K562 (cell line): ENCODE results near the gene SSBP2. TPM values are rescaled to one million over a fixed set of nuclear protein-coding genes. Genes with fewer than 3 reads are reported as not detected.

Experiments used
- ARID1B ChIP-seq: fragments of 450-650 bp; IDR thresholded peaks from 2 replicates; pipeline ENCODE4 v1.6.1; 2016; ENCODE audit warnings: antibody characterized with exemption, mild to moderate bottlenecking, inconsistent platforms
- E2F4 ChIP-seq: sonication (generic); formaldehyde crosslinking; IDR thresholded peaks from 2 replicates; pipeline ENCODE4 v1.8.0; 2022; ENCODE audit warnings: mild to moderate bottlenecking, low read depth, missing genetic modification reagents
- EHMT2 ChIP-seq: fragments of 450-650 bp; IDR thresholded peaks from 2 replicates; pipeline ENCODE4 v1.6.1; 2018; ENCODE audit warnings: antibody characterized with exemption
- ELK1 ChIP-seq: sonication (generic); formaldehyde crosslinking; IDR thresholded peaks from 2 replicates; pipeline ENCODE4 v1.8.1; 2022; ENCODE audit warnings: missing genetic modification reagents
- JUND ChIP-seq, 2 experiments: IDR thresholded peaks; 2 replicates in 1 of 2; 3 replicates in 1 of 2; pipeline ENCODE4 v1.6.1; 2011; ENCODE audit warnings: borderline replicate concordance in 2 of 2, low read depth in 2 of 2, low read length in 2 of 2, improper control_type of control experiment in 1 of 2, missing biosample characterization in 1 of 2, missing genetic modification characterization in 1 of 2, missing genetic modification reagents in 1 of 2
- MEF2A ChIP-seq: IDR thresholded peaks from 2 replicates; pipeline ENCODE4 v1.6.1; 2011; ENCODE audit warnings: low read depth, mild to moderate bottlenecking, low read length, moderate library complexity; ENCODE audit not compliant: control insufficient read depth
- NFIX ChIP-seq: fragments of 250-450 bp; sonication (Bioruptor Pico); IDR thresholded peaks from 2 replicates; pipeline ENCODE4 v1.4.0; 2020; ENCODE audit warnings: low read depth, mild to moderate bottlenecking, moderate library complexity
- PRDM10 ChIP-seq: fragments of 450-650 bp; IDR thresholded peaks from 2 replicates; pipeline ENCODE4 v1.6.1; 2018; ENCODE audit not compliant: partially characterized antibody
- RBM22 ChIP-seq: fragments of 200-400 bp; formaldehyde crosslinking; IDR thresholded peaks from 2 replicates; pipeline ENCODE4 v1.6.1; 2018; ENCODE audit warnings: low read length, low read depth; ENCODE audit not compliant: poor library complexity, severe bottlenecking
- RBM34 ChIP-seq: fragments of 200-400 bp; formaldehyde crosslinking; IDR thresholded peaks from 2 replicates; pipeline ENCODE4 v1.6.1; 2018; ENCODE audit warnings: low read length, borderline replicate concordance; ENCODE audit not compliant: insufficient read depth
- TCFL5 ChIP-seq: fragments of 250-450 bp; sonication (Bioruptor Pico); conservative IDR thresholded peaks from 2 replicates; pipeline ENCODE4 v1.6.1; 2021; ENCODE audit warnings: mild to moderate bottlenecking, moderate library complexity, matching md5 sums
- ZC3H8 ChIP-seq: fragments of 450-650 bp; IDR thresholded peaks from 2 replicates; pipeline ENCODE4 v1.6.1; 2017
- ZNF197 ChIP-seq: fragments of 200-800 bp; sonication (Bioruptor generic); IDR thresholded peaks from 2 replicates; pipeline ENCODE4 v1.6.1; 2016; ENCODE audit warnings: low read depth, missing genetic modification characterization, missing compliant biosample characterization
- ZNF408 ChIP-seq: fragments of 250-450 bp; sonication (Bioruptor Pico); IDR thresholded peaks from 2 replicates; pipeline ENCODE4 v1.4.0; 2020; ENCODE audit warnings: low read depth, mild to moderate bottlenecking, moderate library complexity
- ZNF584 ChIP-seq: fragments of 200-800 bp; sonication (Bioruptor generic); IDR thresholded peaks from 2 replicates; pipeline ENCODE4 v1.6.1; 2016; ENCODE audit warnings: low read depth, mild to moderate bottlenecking, missing genetic modification characterization, missing compliant biosample characterization
- ZNF586 ChIP-seq: fragments of 450-650 bp; formaldehyde crosslinking; conservative IDR thresholded peaks from 2 replicates; pipeline ENCODE4 v1.4.0; 2020; ENCODE audit warnings: mild to moderate bottlenecking, moderate library complexity
- polyA plus RNA-seq, 8 experiments: library from polyadenylated mRNA; depleted of rRNA in 4 of 8; stranded (reverse) in 5 of 8; unstranded in 3 of 8; fragments of >200 nt; fragmentation: Nextera tagmentation in 2 of 8; fragmentation: Illumina TruSeq in 1 of 8; extraction: Ambion mirVana in 2 of 8; extraction: Trizol in 1 of 8; gene quantifications; 2 replicates each; pipeline versions ENCODE4 v1.2.1 to v1.2.3, GENCODE V29; 2011 to 2014; ENCODE audit warnings: inconsistent platforms in 1 of 8, missing spikeins in 1 of 8
- total RNA-seq, 7 experiments: library from RNA; depleted of rRNA in 6 of 7; stranded (reverse); fragments of >200 nt in 6 of 7; fragmentation: Illumina TruSeq in 2 of 7; extraction: Trizol in 2 of 7; gene quantifications; 2 replicates each; pipeline versions ENCODE4 v1.2.1 to v1.2.3, GENCODE V29; 2011 to 2021; ENCODE audit warnings: low replicate concordance in 1 of 7
- TF ChIP-seq, protein P1 (sequence below): fragments of 450-650 bp; IDR thresholded peaks from 2 replicates; pipeline ENCODE4 v1.6.1; 2014; ENCODE audit warnings: low read depth, mild to moderate bottlenecking, moderate library complexity, borderline replicate concordance

Gene SSBP2
- total and polyA plus RNA-seq, 9 of the 15 experiments (the other 6 are each of a cell fraction or from before 2014, with no cell fraction given), result 22.3 to 133 (median 42.1) TPM

DNA sequence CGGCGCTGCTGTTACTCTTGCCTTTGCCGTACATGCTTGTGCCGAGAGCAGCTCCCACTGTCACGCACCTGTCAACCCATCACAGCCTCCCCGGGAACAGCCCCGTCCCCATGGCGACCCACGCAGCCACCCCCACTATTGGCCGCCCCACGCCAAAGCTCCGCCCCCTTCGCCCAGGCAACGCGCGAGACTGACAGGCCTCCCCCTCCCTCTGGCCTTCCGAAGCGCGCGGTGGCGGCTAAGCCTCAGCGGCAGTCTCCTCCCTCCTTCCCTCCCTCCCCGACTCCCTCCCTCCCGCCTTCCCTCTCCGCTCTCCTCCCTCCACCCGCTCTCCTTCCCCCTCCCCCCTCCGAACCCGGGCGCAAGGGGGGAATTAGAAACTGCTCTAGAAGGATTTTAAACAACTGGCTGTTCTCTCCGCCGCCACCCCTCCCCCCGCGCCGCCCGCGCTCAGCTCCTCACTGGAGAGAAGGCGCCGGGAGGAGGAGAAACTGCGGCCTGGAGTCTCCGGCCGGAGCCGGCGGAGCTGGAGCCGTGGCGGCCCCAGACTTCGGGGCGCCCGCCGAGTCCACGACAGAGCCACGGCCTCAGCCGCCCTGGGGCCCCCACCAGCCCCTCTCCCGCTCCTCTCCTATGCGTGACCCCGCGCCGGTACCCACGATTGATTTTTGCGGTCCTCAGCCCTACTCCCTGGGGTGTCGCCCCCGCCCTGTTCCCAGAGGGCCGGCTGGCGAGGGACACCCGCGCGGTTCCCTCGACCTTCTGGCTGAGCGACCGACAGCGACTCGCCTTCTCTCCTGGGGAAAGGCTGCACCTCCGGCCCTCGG is at the start of gene SSBP2 (continued):
- TF ChIP-seq ARID1B, result peak; percentile 64; the same call in 1 of the 2 replicates
- no peak for TF ChIP-seq RBM34
- TF ChIP-seq ZNF197 (CRISPR knock-in tag), result peak; percentile 84; the same call in 1 of the 2 replicates
- no peak for TF ChIP-seq ZNF408
- TF ChIP-seq, protein P1, sequence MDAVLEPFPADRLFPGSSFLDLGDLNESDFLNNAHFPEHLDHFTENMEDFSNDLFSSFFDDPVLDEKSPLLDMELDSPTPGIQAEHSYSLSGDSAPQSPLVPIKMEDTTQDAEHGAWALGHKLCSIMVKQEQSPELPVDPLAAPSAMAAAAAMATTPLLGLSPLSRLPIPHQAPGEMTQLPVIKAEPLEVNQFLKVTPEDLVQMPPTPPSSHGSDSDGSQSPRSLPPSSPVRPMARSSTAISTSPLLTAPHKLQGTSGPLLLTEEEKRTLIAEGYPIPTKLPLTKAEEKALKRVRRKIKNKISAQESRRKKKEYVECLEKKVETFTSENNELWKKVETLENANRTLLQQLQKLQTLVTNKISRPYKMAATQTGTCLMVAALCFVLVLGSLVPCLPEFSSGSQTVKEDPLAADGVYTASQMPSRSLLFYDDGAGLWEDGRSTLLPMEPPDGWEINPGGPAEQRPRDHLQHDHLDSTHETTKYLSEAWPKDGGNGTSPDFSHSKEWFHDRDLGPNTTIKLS, result peak; percentile 47; the same call in 1 of the 2 replicates
- peak; percentile 86 for TF ChIP-seq PRDM10
- no peak for TF ChIP-seq E2F4 (CRISPR knock-in tag)
- peak; percentile 99 for TF ChIP-seq RBM22
- TF ChIP-seq ELK1, result no peak
- no peak for TF ChIP-seq NFIX (CRISPR knock-in tag)
- peak; percentile 95 for TF ChIP-seq JUND (IDR thresholded peaks at IDR 0.05; ENCODE audit: borderline replicate concordance, low read depth, low read length)
- no peak; the same call in 2 of the 3 replicates for TF ChIP-seq JUND (tag; IDR thresholded peaks at IDR 0.05; ENCODE audit: borderline replicate concordance, low read depth, low read length)
- TF ChIP-seq ZNF586, result no peak
- TF ChIP-seq MEF2A, result peak; percentile 59; the same call in 1 of the 2 replicates
- no peak for TF ChIP-seq EHMT2
- TF ChIP-seq TCFL5 (CRISPR knock-in tag), result no peak
- TF ChIP-seq ZNF584 (CRISPR knock-in tag), result no peak
- no peak for TF ChIP-seq ZC3H8
